GM23248 (cell line): ENCODE data around the gene GEN1. TPM values are rescaled to one million over a fixed set of nuclear protein-coding genes. Genes with fewer than 3 reads are reported as not detected.

Experiments
- DNase-seq: peaks from one replicate; pipeline ENCODE4 v3.0.0-alpha.2; 2015
- H2AFZ ChIP-seq: fragments of 200-600 bp; sonication (generic); 2 replicates; pipeline ENCODE4 v1.6.1; 2016; ENCODE audit warnings: antibody characterized with exemption
- H3F3A ChIP-seq: fragments of 200-600 bp; sonication (generic); 2 replicates; pipeline ENCODE4 v1.6.1; 2016; ENCODE audit warnings: mild to moderate bottlenecking, antibody characterized with exemption, mixed run types; ENCODE audit not compliant: insufficient read depth
- H3K27ac ChIP-seq: fragments of 200-600 bp; sonication (generic); 2 replicates; pipeline ENCODE4 v1.5.1; 2016; ENCODE audit warnings: mild to moderate bottlenecking
- H3K27me3 ChIP-seq: fragments of 200-600 bp; sonication (generic); replicated peaks from 2 replicates; pipeline ENCODE4 v1.6.1; 2016; ENCODE audit warnings: mild to moderate bottlenecking; ENCODE audit not compliant: insufficient read depth
- H3K36me3 ChIP-seq: fragments of 200-600 bp; sonication (generic); 2 replicates; pipeline ENCODE4 v1.6.1; 2016; ENCODE audit warnings: low read depth, mild to moderate bottlenecking
- H3K4me1 ChIP-seq: fragments of 200-600 bp; sonication (generic); 2 replicates; pipeline ENCODE4 v1.6.1; 2016; ENCODE audit warnings: mild to moderate bottlenecking; ENCODE audit not compliant: insufficient read depth
- H3K4me2 ChIP-seq: fragments of 200-600 bp; sonication (generic); one replicate; pipeline ENCODE4 v1.6.1; 2016; ENCODE audit warnings: mild to moderate bottlenecking; ENCODE audit not compliant: unreplicated experiment
- H3K4me3 ChIP-seq: fragments of 200-600 bp; sonication (generic); 2 replicates; pipeline ENCODE4 v1.5.1; 2016; ENCODE audit warnings: mild to moderate bottlenecking
- H3K79me2 ChIP-seq: fragments of 200-600 bp; sonication (generic); 2 replicates; pipeline ENCODE4 v1.6.1; 2016; ENCODE audit warnings: mild to moderate bottlenecking; ENCODE audit not compliant: insufficient read depth
- H3K9ac ChIP-seq: fragments of 200-600 bp; sonication (generic); 2 replicates; pipeline ENCODE4 v1.6.1; 2016; ENCODE audit warnings: mild to moderate bottlenecking
- H3K9me2 ChIP-seq: fragments of 200-600 bp; sonication (generic); 2 replicates; pipeline ENCODE4 v1.6.1; 2016; ENCODE audit warnings: mixed run types, mild to moderate bottlenecking, moderate library complexity; ENCODE audit not compliant: insufficient read depth
- H3K9me3 ChIP-seq: fragments of 200-600 bp; sonication (generic); one replicate; pipeline ENCODE4 v1.6.1; 2017; ENCODE audit warnings: low read depth
- H4K20me1 ChIP-seq: fragments of 200-600 bp; sonication (generic); 2 replicates; pipeline ENCODE4 v1.6.0; 2016; ENCODE audit not compliant: insufficient read depth
- EZH2 ChIP-seq: fragments of 200-600 bp; sonication (generic); IDR thresholded peaks from 2 replicates; pipeline ENCODE4 v1.6.1; 2018; ENCODE audit warnings: antibody characterized with exemption, mild to moderate bottlenecking; ENCODE audit not compliant: insufficient read depth, poor library complexity, severe bottlenecking
- EZH2phosphoT487 ChIP-seq: fragments of 200-600 bp; sonication (generic); IDR thresholded peaks from 2 replicates; pipeline ENCODE4 v1.6.1; 2018; ENCODE audit warnings: antibody characterized with exemption, moderate library complexity, mild to moderate bottlenecking, low read depth; ENCODE audit not compliant: insufficient read depth
- WGBS, 2 experiments: methylation state at CpG; one replicate each; pipeline ENCODE4 v1.1.6; 2015 to 2017; ENCODE audit warnings: low lambda C conversion rate in 2 of 2, low coverage in 1 of 2; ENCODE audit errors: missing lambda C conversion rate in 2 of 2; 5-methylcytosine and 5-hydroxymethylcytosine counted together
- in situ Hi-C: fragments of 300-500 bp; cut with MboI; formaldehyde crosslinking; loops from 2 replicates; pipeline ENCODE4 v1.15.0; 2020
- polyA plus RNA-seq: library from polyadenylated mRNA; unstranded; fragments of >200 nt; fragmentation: Nextera tagmentation; extraction: Ambion mirVana; gene quantifications from 2 replicates; pipeline ENCODE4 v1.2.1, GENCODE V29; 2016
- total RNA-seq: library from RNA; depleted of rRNA; stranded (reverse); fragments of >200 nt; shearing (Covaris generic); gene quantifications from 2 replicates; pipeline ENCODE4 v1.2.3, GENCODE V29; 2014; rRNA removed

Gene GEN1, protein sequence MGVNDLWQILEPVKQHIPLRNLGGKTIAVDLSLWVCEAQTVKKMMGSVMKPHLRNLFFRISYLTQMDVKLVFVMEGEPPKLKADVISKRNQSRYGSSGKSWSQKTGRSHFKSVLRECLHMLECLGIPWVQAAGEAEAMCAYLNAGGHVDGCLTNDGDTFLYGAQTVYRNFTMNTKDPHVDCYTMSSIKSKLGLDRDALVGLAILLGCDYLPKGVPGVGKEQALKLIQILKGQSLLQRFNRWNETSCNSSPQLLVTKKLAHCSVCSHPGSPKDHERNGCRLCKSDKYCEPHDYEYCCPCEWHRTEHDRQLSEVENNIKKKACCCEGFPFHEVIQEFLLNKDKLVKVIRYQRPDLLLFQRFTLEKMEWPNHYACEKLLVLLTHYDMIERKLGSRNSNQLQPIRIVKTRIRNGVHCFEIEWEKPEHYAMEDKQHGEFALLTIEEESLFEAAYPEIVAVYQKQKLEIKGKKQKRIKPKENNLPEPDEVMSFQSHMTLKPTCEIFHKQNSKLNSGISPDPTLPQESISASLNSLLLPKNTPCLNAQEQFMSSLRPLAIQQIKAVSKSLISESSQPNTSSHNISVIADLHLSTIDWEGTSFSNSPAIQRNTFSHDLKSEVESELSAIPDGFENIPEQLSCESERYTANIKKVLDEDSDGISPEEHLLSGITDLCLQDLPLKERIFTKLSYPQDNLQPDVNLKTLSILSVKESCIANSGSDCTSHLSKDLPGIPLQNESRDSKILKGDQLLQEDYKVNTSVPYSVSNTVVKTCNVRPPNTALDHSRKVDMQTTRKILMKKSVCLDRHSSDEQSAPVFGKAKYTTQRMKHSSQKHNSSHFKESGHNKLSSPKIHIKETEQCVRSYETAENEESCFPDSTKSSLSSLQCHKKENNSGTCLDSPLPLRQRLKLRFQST
- total RNA-seq (8.1 and 10.2 TPM in 2 replicates), polyA plus RNA-seq (3.9 and 4.5 TPM in 2 replicates)

GRCh38 chr2:17753803-17754663, at the start of gene GEN1, which contains the start of gene SMC6:
Gene GEN1 (plus strand): TSS chr2:17754138. CDS start chr2:17759944, 5,806 bp downstream.
Gene SMC6 (minus strand): TSS chr2:17753810. CDS start chr2:17745946, 7,864 bp downstream.
- DNase-seq, result peak; percentile 94
- Histone ChIP-seq H3K9me2 (no peaks in the 10 kb centered on the region), H3K27me3 (no peaks in the 10 kb centered on the region), H3K36me3 (no peaks in the 10 kb centered on the region), H4K20me1 (no peaks in the 10 kb centered on the region), H3K4me1 (peaks cover 38% of the 10 kb centered on the region), H3K9me3 (no peaks in the 10 kb centered on the region), H3K27ac (peak within 1 kb of the TSS; percentile 95), H3K9ac (peak within 1 kb of the TSS; percentile 91), H3K4me2 (peak within 1 kb of the TSS; percentile 97), H3K4me3 (peak within 1 kb of the TSS; percentile 96), H2AFZ (peak within 1 kb of the TSS; percentile 87), H3F3A (peaks cover 6% of the 10 kb centered on the region; the same call in 1 of the 2 replicates), H3K79me2 (peaks cover 91% of the 10 kb centered on the region)
- TF ChIP-seq EZH2phosphoT487, result no peak
- TF ChIP-seq EZH2, result no peak
- WGBS, 2 experiments, result 1 to 2% methylated on average over 73 to 74 of the region's 76 CpGs
- in situ Hi-C loops, result no loop called here

GRCh38 chr2:17706845-17707244, 47.1 kb upstream of the GEN1 start:
- WGBS, 2 experiments, result 92 to 94% methylated on average over 4 of the region's 4 CpGs
- Histone ChIP-seq H3K4me2 (no peak overlapping the region), H3K4me3 (no peak overlapping the region), H3K36me3 (peaks cover 49% of the 10 kb centered on the region), H3K9ac (no peak overlapping the region), H2AFZ (no peak overlapping the region), H3K27me3 (no peaks in the 10 kb centered on the region), H3F3A (no peaks in the 10 kb centered on the region), H3K9me3 (no peaks in the 10 kb centered on the region), H4K20me1 (no peaks in the 10 kb centered on the region), H3K4me1 (no peaks in the 10 kb centered on the region), H3K27ac (no peak overlapping the region), H3K9me2 (no peaks in the 10 kb centered on the region), H3K79me2 (no peaks in the 10 kb centered on the region)
- TF ChIP-seq EZH2, result no peak
- TF ChIP-seq EZH2phosphoT487, result no peak
- in situ Hi-C loops, result no loop called here
- no peak for DNase-seq

GRCh38 chr2:17708501-17708900, 45.4 kb upstream of the GEN1 start:
- Histone ChIP-seq H3K27me3 (no peaks in the 10 kb centered on the region), H3K4me1 (no peaks in the 10 kb centered on the region), H3K79me2 (no peaks in the 10 kb centered on the region), H3K27ac (no peak overlapping the region), H3K9me2 (no peaks in the 10 kb centered on the region), H3K4me3 (no peak overlapping the region), H3K9ac (no peak overlapping the region), H3K9me3 (no peaks in the 10 kb centered on the region), H3F3A (no peaks in the 10 kb centered on the region), H3K4me2 (no peak overlapping the region), H2AFZ (no peak overlapping the region), H4K20me1 (no peaks in the 10 kb centered on the region), H3K36me3 (peaks cover 36% of the 10 kb centered on the region)
- WGBS, 2 experiments, result 98 to 100% methylated on average over 1 of the region's 1 CpG
- in situ Hi-C loops, result no loop called here
- no peak for TF ChIP-seq EZH2phosphoT487
- TF ChIP-seq EZH2, result no peak
- DNase-seq, result no peak
